ENCODE data around the gene RINT1. TPM values are rescaled to one million over a fixed set of nuclear protein-coding genes. Genes with fewer than 3 reads are reported as not detected.

Gene RINT1
- total RNA-seq, 6 experiments from 2014 or later: 7.2 to 10.6 (median 9.1) TPM

DNA sequence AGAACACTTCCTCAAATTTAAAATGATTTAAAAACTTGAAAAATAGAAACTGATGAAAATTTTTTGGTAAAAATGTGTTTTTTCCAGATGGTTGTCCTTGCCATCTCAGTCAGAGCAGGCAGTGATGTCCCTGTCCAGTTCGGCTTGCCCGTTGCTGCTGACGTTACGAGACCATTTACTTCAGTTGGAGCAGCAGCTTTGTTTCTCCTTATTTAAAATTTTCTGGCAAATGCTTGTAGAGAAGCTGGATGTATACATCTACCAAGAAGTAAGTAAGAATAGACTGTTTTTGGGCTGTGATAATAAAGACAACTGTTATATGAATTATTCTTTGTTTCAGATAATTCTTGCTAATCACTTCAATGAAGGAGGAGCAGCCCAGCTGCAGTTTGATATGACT, 33.2 kb downstream of the RINT1 start:
- 93% methylated on average over 4 of the region's 4 CpGs for WGBS (ENCODE audit: insufficient coverage, low coverage, low lambda C conversion rate, missing lambda C conversion rate)
- ATAC-seq: no peak

DNA sequence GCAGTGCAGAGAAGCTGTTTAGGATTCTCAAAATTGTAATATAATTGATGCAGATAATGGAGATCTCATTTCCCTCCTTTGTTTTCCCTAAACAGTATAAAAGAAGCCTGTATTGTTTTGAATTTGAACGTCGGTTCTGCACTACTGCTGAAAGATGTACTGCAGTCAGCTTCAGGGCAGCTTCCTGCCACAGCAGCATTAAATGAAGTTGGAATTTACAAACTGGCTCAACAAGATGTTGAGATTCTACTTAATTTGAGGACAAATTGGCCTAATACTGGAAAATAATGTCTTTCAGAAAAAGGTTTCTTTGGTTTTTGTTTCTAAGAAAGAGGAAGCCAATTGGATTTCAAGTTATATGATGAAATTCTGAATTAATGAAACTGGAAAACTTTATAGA, 35.0 kb downstream of the RINT1 start:
- DNase-seq: no peak
- Histone ChIP-seq H3K9me3 (no peaks in the 10 kb centered on the region), H3K27ac (no peak overlapping the region), H3K4me3 (no peak overlapping the region), H3K27me3 (no peaks in the 10 kb centered on the region), H3K36me3 (peaks cover 0 to 52% (median 11%) of the 10 kb centered on the region in 4 donors), H3K4me1 (no peaks in the 10 kb centered on the region)
- no peak for TF ChIP-seq POLR2A (IDR thresholded peaks at IDR 0.05)
- TF ChIP-seq, protein P1, sequence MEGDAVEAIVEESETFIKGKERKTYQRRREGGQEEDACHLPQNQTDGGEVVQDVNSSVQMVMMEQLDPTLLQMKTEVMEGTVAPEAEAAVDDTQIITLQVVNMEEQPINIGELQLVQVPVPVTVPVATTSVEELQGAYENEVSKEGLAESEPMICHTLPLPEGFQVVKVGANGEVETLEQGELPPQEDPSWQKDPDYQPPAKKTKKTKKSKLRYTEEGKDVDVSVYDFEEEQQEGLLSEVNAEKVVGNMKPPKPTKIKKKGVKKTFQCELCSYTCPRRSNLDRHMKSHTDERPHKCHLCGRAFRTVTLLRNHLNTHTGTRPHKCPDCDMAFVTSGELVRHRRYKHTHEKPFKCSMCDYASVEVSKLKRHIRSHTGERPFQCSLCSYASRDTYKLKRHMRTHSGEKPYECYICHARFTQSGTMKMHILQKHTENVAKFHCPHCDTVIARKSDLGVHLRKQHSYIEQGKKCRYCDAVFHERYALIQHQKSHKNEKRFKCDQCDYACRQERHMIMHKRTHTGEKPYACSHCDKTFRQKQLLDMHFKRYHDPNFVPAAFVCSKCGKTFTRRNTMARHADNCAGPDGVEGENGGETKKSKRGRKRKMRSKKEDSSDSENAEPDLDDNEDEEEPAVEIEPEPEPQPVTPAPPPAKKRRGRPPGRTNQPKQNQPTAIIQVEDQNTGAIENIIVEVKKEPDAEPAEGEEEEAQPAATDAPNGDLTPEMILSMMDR (IDR thresholded peaks at IDR 0.05): no peak
- ATAC-seq: no peak
- intact Hi-C loops (cut with DNase I): no loop called here
- 56% methylated on average over 2 of the region's 2 CpGs for WGBS (ENCODE audit: insufficient coverage, low coverage, low lambda C conversion rate, missing lambda C conversion rate)

More for the DNA sequence above, 33.2 kb downstream of the RINT1 start:
- intact Hi-C loops (cut with DNase I): no loop called here
- Histone ChIP-seq H3K9me3 (no peaks in the 10 kb centered on the region), H3K27me3 (no peaks in the 10 kb centered on the region), H3K36me3 (peaks cover 0 to 59% (median 13%) of the 10 kb centered on the region in 4 donors), H3K4me3 (no peak overlapping the region), H3K4me1 (no peaks in the 10 kb centered on the region), H3K27ac (no peak overlapping the region)
- DNase-seq: no peak
- TF ChIP-seq, protein P1 (IDR thresholded peaks at IDR 0.05): no peak

GRCh38 chr7:105567821-105568220, 35.8 kb downstream of the RINT1 start:
- 100% methylated on average over 3 of the region's 3 CpGs for WGBS (ENCODE audit: insufficient coverage, low coverage, low lambda C conversion rate, missing lambda C conversion rate)
- ATAC-seq (no peak), DNase-seq (no peak)
- H3K27me3 ChIP-seq: no peaks in the 10 kb centered on the region
- H3K27ac ChIP-seq: no peak overlapping the region
- no peak for TF ChIP-seq POLR2A (IDR thresholded peaks at IDR 0.05)
- TF ChIP-seq, protein P1 (IDR thresholded peaks at IDR 0.05): no peak
- H3K4me1 ChIP-seq: no peaks in the 10 kb centered on the region
- no peak overlapping the region for H3K4me3 ChIP-seq
- H3K36me3 ChIP-seq: peaks cover 0 to 52% (median 11%) of the 10 kb centered on the region in 4 donors
- intact Hi-C loops (cut with DNase I): no loop called here
- H3K9me3 ChIP-seq: no peaks in the 10 kb centered on the region

DNA sequence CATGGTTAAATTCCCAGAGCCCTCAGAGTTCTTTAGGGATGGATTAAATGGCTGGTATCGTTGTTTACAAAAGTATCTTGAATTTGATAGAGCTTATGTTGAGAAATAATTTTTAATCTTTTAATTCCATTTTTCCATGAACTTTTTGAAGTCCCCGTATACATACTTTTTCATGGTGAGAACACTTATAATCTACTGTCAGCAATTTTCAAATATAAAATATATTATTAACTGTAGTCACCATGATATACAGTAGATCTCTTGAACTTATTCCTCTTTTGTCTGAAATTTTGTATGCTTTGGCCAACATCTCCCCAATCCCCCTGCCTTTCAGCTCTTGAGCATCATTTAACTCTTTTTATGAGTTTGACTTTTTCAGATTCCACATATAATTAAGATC, 39.9 kb downstream of the RINT1 start:
- Histone ChIP-seq H3K4me1 (no peaks in the 10 kb centered on the region), H3K36me3 (peaks cover 0 to 18% (median 5%) of the 10 kb centered on the region in 4 donors), H3K4me3 (no peak overlapping the region), H3K9me3 (no peaks in the 10 kb centered on the region), H3K27me3 (no peaks in the 10 kb centered on the region), H3K27ac (no peak overlapping the region)
- ATAC-seq: no peak
- no peak for TF ChIP-seq POLR2A (IDR thresholded peaks at IDR 0.05)
- TF ChIP-seq, protein P1 (IDR thresholded peaks at IDR 0.05): no peak
- intact Hi-C loops (cut with DNase I): no loop called here
- 100% methylated on average over 2 of the region's 2 CpGs for WGBS (ENCODE audit: insufficient coverage, low coverage, low lambda C conversion rate, missing lambda C conversion rate)
- no peak for DNase-seq

DNA sequence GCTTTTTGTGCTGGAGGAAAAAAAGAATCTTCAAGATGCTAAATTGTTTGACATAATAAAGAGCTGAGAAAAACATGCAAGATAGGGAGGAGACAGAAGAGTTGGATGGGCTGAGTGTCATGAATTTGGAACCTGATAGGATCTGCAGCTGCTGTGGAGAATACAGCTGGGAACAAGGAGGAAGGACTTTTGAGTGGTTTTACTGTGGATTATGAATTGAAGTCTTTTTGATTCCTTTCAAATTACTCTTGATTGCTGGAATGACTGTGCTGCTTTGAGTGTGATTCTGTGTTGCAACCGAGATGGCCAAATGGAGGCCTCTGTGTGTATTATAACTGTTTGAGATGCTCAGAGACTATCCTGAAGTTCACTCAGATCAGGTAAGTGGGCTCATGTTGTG, 45.2 kb downstream of the RINT1 start:
- WGBS (ENCODE audit: insufficient coverage, low coverage, low lambda C conversion rate, missing lambda C conversion rate): 100% methylated on average over 1 of the region's 1 CpG
- Histone ChIP-seq H3K4me3 (no peak overlapping the region), H3K4me1 (peaks cover 0 to 7% (median 0%) of the 10 kb centered on the region in 4 donors), H3K9me3 (no peaks in the 10 kb centered on the region), H3K27me3 (no peaks in the 10 kb centered on the region), H3K27ac (no peak overlapping the region), H3K36me3 (no peaks in the 10 kb centered on the region)
- DNase-seq: no peak
- ATAC-seq: no peak
- intact Hi-C loops (cut with DNase I): no loop called here
- TF ChIP-seq, protein P1 (IDR thresholded peaks at IDR 0.05): no peak
- TF ChIP-seq POLR2A (IDR thresholded peaks at IDR 0.05): no peak

Data from right lobe of liver (tissue), 6 donors.